GM23248 (cell line): Measurements from ENCODE around the gene CEP290.

Experiments
- EZH2 ChIP-seq: fragments of 200-600 bp; sonication (generic); IDR thresholded peaks from 2 replicates; pipeline ENCODE4 v1.6.1; 2018; ENCODE audit warnings: antibody characterized with exemption, mild to moderate bottlenecking; ENCODE audit not compliant: insufficient read depth, poor library complexity, severe bottlenecking
- EZH2phosphoT487 ChIP-seq: fragments of 200-600 bp; sonication (generic); IDR thresholded peaks from 2 replicates; pipeline ENCODE4 v1.6.1; 2018; ENCODE audit warnings: antibody characterized with exemption, moderate library complexity, mild to moderate bottlenecking, low read depth; ENCODE audit not compliant: insufficient read depth

DNA sequence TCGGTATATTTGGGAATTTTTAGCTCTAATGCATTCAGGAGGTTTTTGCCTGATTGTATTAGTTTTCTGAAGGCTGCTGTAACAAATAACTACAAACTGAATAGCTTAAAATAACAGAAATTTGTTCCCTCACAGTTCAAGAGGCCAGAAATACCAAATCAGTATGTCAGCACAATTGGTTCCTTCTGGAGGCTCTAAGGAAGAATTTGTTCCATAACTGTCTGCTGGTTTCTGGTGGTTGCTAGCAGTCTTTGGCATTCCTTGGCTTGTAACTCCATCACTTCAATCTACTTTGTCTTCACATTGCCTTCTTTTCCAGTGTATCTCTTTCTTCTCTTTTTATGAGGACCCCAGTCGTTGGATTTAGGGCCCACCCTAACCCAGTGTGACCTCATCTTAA lies 21.5 kb upstream of the CEP290 start:
- no peak for TF ChIP-seq EZH2
- no peak for TF ChIP-seq EZH2phosphoT487
